ENCODE results near the gene NELL2. TPM values are rescaled to one million over a fixed set of nuclear protein-coding genes. Genes with fewer than 3 reads are reported as not detected.
"Not testable (repeated sequence)": the region's sequence is repeated elsewhere in the genome, so short reads cannot be mapped to it uniquely, and the experiment has no call there.

Gene NELL2
- total RNA-seq, 1 donor from 2014 or later: 0.05 TPM

DNA sequence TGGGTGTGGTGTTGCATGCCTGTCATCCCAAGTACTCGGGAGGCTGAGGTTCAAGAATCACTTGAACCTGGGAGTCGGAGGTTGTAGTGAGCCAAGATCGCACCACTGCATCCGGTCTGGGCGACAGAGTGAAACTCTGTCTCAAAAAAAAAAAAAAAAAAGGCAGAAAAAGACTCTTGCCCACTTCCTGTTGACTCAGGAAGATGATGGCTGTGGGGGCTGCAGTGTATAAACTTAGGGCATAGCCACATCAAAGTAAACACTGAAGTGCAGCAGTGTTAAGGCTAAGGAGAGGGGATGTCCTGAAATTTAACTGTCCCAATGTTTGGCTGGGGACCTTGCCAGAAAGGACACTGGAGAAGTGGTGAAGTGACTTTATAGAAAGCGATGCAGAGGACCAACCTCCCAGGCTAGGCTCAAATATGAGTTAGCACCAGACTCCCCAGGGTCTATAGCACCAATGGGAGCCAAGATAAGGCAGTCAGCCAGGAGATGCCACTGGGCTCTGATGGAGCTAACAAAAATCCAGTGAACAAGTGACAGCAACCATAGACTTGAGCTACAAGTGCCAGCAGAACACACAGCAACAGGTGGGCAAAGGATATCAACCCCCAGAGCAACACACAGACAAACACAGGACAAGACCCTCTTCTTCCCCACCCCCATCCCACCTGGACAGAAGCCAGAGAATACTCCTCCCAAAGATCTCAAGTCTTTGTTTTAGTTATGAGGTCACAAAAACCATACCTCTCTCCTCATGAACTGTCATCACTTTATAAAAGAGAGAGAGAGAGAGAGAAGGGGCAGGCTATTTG lies 28.0 kb downstream of the NELL2 start:
- DNase-seq (ENCODE audit: low read depth): no peak

DNA sequence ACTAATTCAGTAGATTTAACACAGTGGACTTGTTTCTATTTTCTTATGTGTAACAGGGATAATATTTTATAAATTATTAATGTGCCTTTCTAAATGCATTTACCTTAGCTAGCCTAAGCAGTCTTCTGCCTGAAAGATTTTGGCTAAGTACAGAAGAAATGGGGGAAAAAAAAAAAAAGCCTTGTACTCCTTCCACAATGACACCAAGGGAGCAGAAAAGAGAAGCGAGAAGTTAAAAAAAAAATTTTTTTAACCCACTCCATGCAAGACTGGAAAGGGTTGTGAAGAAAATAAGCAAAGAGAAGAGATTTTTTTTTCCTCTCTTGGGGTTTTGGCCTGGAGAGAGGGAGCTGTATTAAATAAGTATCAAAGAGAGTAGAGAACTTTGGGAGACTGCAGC lies 28.7 kb downstream of the NELL2 start:
- DNase-seq (ENCODE audit: low read depth): no peak

DNA sequence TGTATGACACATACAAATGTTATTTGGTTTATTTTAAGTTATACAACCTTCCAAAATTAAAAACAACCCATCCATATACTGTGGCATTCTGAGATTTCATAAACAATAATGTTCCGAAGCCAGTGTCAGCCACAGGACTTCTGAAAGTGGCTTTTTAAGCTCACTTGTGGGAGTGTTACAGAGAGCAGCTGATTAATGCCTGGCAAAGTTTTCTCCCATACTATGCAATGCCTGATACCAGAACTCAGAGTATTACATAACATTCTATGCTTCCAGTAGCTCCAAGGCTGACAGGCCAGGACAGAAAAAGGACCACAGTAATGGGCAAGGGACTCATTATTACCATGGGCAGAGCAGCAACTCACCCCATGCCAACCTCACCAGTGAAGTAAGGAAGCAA lies 29.3 kb downstream of the NELL2 start:
- DNase-seq (ENCODE audit: low read depth): no peak

DNA sequence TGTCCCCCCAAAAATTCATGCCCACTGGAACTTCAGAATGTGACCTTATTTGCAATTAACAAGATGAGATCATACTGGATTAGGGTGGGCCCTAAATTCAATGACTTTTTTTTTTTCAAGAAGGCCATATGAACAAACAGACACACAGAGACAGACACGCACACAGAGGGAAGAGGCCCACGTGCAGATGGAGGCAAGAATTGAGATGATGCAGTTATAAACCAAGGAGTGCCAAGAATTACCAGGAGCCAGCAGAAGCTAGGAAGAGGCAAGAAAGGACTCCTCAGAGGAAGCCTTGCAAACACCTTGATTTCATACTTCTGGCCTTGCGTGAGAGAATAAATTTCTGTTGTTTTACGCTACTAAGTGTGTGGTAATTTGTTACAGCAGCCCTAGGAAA lies 33.4 kb downstream of the NELL2 start:
- no peak for DNase-seq (ENCODE audit: low read depth)

DNA sequence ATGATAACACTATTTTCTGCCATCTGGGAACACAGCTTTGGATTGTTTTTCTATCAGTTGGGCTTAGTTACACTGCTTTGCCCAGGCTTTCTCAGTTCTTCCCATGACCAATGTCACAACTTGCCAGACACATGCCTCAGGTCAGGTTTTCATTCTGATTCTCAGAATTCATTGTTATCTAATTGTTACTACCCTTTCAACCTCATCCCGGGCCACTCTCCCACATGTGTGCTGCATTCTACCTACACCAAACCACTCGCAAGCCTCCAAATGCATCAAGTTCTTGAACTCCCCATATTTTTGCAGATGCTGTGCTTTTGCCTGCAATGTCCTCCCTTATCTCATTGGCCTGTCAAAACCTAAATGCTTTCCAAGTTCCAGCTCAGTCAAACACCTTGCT lies 36.3 kb downstream of the NELL2 start:
- no peak for DNase-seq (ENCODE audit: low read depth)

DNA sequence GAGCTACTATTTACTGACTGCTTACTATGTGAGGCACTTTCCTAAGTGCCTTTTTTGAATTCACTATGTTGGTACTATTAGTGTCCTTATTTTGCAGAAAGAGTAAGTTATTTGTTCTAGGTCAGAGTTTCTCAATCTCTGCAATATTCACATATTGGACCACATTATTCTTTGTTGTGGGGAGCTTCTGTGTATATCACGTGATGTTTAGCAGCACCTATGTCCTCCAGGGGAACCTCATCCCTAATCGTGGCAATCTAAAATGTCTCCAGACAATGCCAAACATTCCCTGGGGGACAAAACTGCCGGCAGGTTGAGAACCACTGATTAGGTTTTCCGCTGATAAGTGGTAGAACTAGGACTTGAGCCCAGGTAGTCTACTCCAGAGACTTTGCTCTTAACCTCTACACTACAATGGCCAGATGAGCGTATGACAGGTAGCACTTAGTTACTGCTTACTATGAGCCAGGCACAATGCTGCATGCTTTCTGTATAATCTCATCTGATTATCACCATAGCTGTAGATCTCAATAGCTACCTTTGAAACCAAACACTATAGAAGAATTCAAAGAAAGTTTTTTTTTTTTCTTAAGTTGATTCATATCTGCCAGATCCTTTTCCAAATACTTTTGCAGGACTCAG lies 38.9 kb downstream of the NELL2 start:
- no peak for DNase-seq (ENCODE audit: low read depth)

DNA sequence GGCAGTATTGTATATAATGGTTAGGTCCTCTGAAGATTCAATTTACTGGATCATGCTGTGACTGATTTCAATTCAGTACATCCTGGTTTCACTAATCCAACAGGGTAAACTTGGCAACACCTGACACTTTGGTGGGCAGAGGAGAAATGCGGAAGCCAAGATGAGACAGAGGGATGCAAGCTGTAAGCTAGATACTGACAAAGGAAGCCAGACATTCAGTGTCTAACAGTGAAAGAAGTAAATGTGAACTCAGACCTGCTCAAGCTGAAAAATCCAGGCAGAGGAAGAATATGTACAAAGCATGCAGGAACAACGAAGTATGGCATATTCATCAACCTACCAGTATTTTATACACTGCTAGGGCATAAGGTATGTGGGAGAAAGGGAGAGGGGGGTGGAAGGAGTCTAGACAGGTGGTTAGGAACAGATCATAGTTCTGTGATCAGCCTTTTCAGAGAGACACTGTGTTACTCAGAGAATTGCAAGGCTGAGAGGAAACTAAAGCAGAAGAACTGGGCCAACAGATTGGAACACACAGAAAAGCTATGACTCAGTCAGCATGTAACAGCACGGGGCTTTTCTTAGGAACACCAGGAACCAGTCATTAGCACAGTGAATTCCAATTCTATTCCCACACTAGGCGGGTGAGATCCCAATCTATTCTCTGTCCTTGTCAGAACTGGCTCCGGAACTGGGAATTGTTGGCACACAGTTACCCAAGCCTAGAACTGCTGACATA lies 40.3 kb downstream of the NELL2 start:
- DNase-seq (ENCODE audit: low read depth): no peak

DNA sequence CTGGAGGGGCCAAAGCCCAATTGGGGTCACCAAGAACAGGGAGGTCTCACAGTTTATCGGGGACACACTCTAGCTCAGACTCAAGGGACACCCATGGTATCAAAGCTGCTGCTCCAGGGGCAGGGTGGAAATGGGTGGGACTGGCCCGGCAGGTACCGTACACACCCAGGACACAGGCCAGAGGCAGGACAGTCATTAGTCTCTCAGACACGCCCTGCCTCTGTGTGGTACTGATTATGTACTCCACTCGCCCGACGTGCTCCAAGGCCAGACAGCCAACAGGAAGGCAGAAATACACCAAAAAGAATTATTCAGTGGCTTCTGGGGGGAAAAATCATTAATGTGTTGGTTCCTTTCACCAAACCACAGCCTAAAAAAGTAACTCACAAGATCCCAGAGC lies 41.1 kb downstream of the NELL2 start:
- DNase-seq (ENCODE audit: low read depth): not testable (repeated sequence)

DNA sequence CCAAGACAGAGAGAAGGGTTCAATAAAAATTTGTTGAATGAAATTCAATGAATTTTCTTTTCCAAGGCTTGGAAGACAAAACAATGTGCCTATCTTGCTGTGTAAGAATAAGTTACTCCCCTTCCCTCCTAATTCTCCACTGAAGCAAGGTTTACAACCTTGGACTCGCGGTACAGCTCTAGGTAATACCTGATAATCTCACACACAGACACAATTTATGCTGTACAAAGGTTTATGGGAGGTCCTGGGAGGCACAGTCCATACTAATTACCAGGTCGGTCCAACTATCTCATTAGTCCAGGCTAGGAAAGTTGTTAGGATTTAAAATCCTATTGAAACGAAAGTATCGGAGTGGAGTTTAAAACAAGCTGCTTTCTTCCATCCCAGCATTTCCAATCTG lies 42.6 kb downstream of the NELL2 start:
- no peak for DNase-seq (ENCODE audit: low read depth)

DNA sequence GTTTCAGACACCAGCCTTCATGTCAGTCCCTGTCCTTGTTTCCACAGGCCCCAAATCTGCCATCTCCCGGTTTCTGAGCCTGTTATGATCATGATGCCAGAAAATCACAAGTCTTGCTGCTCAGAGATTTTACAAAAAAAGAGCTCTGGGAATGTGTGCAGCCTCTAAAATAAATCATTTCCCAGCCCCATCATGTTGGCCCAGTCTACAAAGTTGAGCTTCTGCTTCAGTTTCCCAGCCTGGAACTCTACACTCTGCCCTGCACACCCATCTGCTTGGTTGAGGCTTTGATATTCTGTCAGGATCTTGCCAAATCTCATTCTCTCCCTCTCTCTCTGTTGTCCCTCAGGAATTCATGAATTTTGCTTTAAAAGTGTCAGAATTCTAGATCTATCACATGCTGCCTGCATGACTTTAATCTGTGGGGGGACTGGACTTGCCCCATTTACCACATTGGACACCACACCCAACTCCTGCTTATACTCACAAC lies 45.5 kb downstream of the NELL2 start:
- no peak for DNase-seq (ENCODE audit: low read depth)

DNA sequence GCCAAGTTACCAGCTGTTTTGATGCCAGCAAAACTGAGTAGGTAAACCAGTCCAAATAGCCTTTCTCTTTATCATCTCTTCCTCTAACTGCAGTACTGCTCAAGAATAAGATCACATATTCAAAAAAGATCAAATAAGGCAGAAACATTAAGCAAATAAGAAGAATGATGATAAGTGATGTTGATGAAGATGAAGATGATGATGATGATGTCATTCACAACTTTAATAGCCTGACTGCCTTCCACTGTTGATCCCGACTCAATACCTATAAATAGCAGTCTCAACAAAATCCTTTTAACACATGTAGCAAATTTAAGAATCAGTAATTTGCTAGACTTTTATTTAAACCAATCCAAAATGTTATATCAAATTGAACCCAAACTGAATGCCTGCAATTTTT lies 47.1 kb downstream of the NELL2 start:
- DNase-seq (ENCODE audit: low read depth): no peak

DNA sequence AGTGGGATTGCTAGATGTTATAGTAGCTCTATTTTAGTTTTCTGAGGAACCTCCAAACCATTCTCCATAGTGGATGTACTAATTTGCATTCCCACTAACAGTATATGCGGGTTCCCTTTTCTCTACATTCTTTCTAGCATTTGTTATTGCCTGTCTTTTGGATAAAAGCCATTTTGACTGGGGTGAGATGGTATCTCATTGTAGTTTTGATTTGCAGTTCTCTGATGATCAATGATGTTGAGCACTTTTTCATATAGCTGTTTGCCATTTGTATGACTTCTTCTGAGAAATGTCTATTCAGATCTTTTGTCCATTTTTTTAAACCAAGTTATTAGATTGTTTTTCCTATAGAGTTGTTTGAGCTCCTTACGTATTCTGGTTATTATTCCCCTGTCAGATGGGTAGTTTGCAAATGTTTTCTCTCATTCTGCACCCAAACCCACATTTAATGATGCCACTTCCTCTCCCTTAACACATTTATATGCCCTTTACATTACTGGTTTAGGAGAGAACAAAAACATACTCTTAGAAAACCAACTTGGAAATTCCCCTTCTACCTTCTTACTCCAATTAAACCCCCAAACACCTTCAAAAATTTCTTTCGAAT lies 48.2 kb downstream of the NELL2 start:
- no peak for DNase-seq (ENCODE audit: low read depth)

DNA sequence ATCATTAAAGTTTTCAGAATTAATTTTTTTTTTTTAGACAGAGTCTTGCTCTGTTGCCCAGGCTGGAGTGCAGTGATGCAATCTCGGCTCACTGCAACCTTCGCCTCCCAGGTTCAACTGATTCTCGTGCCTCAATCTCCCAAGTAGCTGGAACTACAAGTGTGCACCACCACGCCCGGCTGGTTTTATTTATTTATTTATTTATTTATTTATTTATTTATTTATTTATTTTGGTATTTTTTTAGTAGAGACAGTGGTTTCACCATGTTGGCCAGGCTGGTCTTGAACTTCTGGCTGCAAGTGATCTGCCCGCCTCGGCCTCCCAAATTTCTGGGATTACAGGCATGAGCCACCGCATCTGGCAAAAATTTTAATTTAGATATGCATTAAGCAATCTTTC lies 54.4 kb downstream of the NELL2 start:
- DNase-seq (ENCODE audit: low read depth): not testable (repeated sequence)

DNA sequence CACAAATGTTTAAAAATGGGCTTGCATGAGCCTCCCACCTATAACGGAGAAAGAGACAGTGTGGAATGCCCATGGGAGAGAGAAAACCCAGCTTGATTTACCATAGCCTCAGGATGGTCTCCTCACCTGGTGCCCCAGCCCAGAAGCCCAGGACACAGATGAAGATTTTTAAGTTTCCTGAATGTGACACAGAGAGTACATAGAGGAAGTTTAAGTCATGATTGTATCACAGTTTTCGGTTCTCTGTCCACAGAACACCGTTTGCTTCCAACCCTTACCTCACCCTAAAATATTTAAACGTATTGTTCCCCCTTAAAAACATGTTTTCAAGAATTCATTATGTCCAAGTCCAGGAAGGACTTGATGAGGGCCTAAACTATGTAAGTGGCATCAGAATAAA lies 56.2 kb downstream of the NELL2 start:
- DNase-seq (ENCODE audit: low read depth): no peak

DNA sequence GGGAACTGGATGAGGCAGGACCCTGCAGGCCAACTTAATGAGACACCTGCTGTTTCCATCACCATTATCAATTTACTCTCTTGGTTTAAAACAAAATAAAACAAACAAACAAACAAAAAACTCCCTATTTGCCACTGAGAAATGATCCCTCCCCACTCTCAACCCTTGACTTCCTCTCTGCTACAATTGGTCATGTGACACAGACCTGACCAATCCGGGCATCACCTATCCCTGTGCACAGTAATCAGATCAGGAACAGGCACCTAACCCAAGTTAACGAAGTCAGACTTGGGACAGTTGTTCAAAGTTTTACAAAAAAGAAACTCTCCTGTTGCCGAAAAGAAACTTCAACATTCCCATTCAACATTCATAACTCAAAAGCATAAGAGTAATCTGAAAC lies 58.4 kb downstream of the NELL2 start:
- no peak for DNase-seq (ENCODE audit: low read depth)

DNA sequence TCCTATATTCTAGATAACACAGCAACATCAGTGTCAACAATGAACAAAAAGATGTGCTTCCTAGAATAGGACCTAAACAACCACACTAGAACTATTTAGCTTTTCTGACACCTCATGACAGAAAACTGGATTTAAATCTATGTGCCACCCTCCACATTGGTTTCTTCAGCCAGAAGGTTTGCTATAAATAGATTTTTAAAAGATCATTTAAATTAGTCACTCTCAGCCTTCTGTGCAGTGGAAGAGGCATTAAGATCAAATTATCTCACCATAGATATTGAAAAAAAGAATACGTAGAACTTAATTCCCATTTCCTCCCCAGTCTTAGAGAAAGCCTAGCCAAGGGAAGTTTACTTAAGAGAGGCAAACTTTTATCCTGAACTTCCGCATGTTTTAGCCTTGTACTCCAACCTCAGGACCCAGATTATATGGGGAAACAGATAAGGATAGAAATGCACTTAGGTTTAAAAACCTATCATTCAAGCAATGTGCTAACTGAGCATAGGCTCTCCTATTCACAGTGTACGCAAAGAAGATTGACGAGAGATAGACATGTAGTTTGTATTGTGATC lies 59.6 kb downstream of the NELL2 start:
- no peak for DNase-seq (ENCODE audit: low read depth)

DNA sequence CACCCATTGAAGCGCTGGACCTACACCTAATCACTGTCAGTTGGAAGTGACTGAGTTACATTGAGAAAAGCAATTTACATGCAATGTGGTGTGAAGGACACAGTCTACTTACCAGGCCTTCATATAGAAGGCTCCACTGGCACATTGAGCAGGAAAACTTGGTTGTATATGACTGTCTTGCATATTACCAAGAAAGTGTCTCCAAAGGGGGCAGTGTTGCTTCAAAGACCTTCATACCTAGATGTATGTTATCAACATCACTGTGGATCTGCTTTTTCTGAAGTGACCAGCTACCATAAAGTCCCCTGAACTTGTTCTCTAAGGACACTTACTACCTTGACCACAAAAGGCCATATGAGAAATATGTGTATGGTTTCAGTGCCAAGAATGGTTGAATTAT lies 64.1 kb downstream of the NELL2 start:
- DNase-seq (ENCODE audit: low read depth): no peak

DNA sequence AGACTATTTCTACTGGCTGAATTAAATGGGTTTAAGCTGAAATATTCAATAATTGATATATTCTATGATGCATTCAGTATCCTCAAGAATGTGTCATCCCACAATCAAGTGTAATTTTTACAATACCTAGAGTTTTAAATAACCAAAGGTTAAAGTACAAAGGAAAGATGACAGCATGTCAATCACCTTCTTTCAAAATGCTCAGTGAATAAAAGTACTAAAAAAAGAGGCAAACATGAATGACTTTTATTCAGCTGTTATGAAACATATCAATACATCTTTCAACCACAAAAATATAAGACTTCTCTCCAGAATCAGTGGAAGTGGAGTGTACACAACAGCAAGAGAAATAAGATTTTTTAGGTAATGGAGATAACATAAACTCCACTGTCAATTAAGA lies 72.0 kb downstream of the NELL2 start:
- DNase-seq (ENCODE audit: low read depth): no peak

DNA sequence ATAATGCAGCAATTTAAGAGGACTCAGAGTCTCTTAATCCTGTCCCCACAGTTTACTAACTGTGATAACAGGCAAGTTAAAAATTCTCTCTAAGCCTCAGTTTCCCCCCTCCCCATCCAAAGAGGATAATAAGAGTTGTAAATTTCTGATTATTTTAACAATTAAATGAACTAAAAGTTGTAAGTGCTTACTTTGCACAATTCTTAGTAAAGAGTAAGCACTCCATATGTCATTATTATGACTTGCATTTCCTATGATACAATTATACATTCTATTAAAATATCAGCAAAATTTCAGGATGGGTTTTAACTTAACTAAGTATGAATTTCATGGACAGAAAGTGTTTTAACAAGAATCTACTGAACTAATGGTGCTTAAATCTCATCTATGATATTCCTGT lies 80.1 kb downstream of the NELL2 start:
- DNase-seq (ENCODE audit: low read depth): no peak

DNA sequence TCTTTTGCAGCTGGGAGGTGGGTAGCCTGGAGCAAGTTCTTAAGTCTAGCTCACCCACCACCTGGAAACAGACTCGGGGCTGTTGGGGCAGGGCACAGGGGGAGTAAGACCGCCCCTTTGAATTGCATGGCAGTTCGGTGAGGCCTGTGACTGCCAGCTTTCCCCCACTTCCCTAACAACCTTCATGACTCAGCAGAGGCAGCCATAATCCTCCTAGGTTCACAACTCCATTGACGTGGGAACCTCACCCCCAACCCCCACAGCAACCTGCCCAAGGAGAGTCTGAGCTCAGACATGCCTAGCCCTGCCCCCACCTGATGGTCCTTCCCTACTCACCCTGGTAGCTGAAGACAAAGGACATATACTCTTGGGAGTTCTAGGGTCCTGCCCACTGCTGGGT lies 87.4 kb downstream of the NELL2 start:
- no peak for DNase-seq (ENCODE audit: low read depth)

DNA sequence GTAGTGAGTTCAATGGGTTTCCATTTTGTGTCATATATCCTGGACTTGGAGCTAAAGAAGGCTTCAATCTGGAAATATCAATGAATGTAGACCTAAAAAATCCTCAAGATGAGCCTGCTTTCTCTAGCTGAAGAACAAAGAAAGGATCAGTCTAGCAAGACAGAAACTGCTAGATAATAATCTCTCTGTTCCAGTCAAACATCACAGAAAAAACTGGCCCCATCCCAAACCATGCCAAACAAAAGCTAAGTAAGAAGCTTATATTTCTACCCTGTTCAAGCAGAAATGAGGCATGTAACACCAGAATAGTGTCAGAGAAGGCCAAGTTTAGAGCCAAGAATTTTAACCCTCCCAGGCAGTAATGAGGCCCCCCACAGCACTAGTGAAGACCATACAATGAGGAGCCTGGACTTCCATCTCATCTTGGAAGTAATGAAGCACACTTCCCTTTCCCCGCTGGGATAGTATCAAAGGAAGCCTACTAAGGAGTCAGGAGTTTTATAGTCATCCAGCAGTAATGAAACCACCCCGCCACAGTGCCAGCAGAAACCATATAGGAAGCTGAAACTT lies 95.8 kb downstream of the NELL2 start:
- DNase-seq (ENCODE audit: low read depth): no peak
